Measurements from ENCODE around the gene NINJ1. TPM values are rescaled to one million over a fixed set of nuclear protein-coding genes. Genes with fewer than 3 reads are reported as not detected.
A peak's percentile ranks its signal among the peaks of the same experiment; 100 is the strongest.
"Not testable (repeated sequence)": the region's sequence is repeated elsewhere in the genome, so short reads cannot be mapped to it uniquely, and the experiment has no call there.

Gene NINJ1
- total RNA-seq, 2 experiments from 2014 or later = 29.5 to 29.9 TPM

DNA sequence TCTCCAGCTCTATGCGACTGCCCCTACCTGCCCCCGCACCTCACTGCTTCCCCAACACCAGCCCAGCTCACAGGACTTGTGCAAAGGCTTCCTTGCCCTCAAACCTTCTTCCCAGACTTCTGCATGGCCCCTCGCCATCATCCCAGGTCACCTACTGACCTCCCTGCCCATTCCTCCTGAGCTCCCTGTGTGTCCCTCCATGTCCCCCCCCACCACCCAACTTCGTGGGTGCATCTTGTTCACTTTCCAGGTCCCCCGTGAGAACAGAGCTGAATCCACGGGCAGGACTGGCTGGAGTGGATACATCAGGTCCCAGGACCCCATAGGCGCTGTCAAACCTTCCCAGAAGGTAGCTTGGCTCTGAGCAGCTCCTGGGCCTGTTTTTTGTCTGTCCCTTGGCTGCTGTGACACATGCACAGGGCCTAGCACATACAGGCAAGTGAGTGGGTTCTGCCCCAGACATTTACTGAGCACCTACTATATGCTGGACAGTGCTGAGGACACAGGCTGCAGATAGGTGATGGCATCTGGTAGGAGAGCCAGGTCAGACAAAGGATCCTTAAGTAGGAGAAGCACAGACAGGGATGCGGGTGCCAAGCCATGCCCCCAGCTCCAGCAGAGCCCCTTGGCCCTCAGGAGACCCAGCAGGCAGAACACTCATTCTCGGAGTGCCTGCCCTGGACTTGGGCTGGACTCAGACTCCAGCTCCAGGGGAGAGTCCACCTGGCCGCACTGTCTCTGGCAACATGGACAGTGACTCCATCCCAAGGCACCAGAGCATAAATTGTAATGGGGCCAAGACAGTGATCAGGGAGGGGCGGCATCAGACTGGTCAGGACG lies 15.0 kb downstream of the NINJ1 start:
- Mint-ChIP-seq H3K27ac (peak overlapping the region; percentile 91), H3K4me1 (peaks cover 29% of the 10 kb centered on the region), H3K27me3 (no peaks in the 10 kb centered on the region), H3K9me3 (no peaks in the 10 kb centered on the region), H3K36me3 (ENCODE audit: low read depth) (peaks cover 16% of the 10 kb centered on the region), H3K4me3 (no peak overlapping the region)
- ChIA-PET POLR2A (no interaction called here), CTCF (interaction anchor here (0.6 to 4.9 kb wide), 12 partner anchors 8 to 451 kb away, joined by 3 to 30 read pairs (median 4); partner anchors contain the start of gene NINJ1)
- no peak for DNase-seq

DNA sequence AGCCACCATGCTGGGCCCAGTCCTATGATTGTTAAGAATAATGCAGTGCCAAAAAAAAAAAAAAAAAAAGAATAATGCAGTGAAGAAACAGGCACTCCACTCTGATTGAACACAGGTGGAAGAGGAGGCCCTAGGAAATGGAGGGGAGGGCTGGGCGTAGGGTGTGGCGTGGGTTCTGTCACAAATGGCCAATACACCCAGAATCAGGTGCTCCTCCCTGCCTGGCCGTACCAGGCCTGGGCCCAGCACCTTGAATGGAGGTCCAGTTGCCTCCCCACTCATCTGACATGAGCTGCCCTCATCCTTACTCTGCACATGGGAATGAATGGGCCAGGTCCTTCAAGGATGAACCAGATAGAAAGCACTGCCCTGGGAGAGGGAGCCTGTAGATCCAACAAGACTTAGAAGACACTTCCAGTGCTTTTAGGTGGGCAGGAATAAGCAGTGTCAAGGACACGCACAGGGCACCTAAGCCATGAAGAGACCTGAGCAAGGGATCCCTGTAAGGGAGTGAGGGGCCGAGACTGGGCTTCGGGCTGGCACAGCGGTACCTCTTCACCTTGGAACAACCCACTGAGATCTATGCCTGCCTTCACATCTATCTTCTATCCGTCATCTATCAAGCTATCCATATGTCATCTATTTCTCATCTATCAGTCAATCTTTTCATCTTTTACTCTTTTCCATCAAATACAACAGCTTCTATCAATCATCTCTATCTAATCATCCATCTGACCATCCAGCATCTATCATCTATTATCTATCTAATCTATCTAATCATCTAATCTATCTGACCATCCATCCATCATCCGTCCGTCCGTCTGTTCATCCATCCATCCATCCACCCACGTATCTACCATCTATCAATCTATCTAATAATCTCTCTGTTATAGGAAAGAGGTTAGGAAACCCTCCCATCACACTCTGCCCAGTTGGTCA lies 15.9 kb downstream of the NINJ1 start:
- Mint-ChIP-seq H3K4me3 (no peak overlapping the region), H3K27ac (no peak overlapping the region), H3K4me1 (peaks cover 26% of the 10 kb centered on the region), H3K9me3 (no peaks in the 10 kb centered on the region), H3K27me3 (no peaks in the 10 kb centered on the region), H3K36me3 (ENCODE audit: low read depth) (peaks cover 16% of the 10 kb centered on the region)
- ChIA-PET CTCF (interaction anchor here (0.6 to 4.9 kb wide), 6 partner anchors 8 to 89 kb away, joined by 3 to 30 read pairs (median 5); no protein-coding TSS in a partner anchor), POLR2A (no interaction called here)
- DNase-seq = no peak

DNA sequence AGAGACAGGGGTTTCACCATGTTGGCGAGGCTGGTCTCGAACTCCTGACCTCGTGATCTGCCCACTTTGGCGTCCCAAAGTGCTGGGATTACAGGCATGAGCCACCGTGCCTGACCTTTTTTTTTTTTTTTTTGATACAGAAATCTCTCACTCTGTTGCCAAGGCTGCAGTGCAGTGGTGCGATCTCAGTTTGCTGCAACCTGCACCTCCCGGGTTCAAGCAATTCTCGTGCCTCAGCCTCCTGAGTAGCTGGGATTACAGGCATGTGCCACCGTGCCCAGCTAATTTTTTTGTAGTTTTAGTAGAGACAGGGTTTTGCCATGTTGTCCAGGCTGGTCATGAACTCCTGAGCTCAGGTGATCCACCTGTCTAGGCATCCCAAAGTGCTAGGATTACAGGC lies 16.5 kb downstream of the NINJ1 start:
- CTCF ChIA-PET = interaction anchor here (4.9 kb wide), 1 partner anchor 8 kb away, joined by 30 read pairs; no protein-coding TSS in a partner anchor

DNA sequence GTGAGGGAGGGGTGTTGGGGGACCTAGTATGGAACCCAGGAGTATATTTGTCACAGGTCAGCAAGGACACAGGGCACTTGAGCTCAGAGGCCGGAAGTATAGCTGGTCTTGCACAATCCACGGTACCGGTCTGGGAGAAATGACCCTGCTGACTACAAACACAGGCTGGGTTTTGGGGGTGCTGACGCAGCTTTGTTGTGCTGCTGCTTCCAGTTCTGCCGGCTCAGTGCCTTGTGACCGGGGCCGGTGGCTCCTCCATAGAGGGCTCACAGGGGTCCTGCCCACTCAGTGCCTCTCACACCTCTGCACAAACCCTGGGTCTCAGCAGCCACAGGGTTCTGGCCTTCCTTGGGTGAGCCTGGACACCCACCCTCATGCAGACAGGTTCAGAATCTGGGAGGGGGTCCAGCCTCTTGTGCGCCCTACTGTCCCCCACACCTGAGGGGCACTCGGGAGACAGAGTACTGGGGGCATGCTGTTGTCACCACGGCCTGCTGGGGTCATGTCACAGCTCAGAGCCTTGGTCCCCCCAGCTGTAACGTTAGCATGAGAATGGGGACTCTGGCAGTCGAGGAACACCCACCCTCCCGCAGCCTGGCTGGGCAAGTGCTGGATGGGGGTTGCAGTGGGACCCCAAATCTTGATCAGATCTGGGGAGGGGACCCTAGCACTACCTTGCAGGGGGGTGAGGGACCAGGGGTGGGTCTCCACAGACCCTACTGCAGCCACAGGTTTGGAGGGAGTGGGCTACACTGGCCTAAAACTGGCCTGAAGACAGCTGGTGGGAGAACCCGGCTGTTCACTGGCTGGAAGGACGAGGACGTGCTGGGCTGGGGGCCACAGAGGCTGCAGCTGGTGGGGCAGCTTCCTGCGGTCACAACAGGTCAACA lies 17.7 kb downstream of the NINJ1 start:
- ChIA-PET CTCF (interaction anchor here (0.6 to 2.0 kb wide), 2 partner anchors 10 to 1760 kb away, joined by 3 to 5 read pairs; no protein-coding TSS in a partner anchor), POLR2A (interaction anchor here (0.6 kb wide), 1 partner anchor 114 kb away, joined by 3 read pairs; no protein-coding TSS in a partner anchor)
- Mint-ChIP-seq H3K4me3 (no peak overlapping the region), H3K36me3 (ENCODE audit: low read depth) (peaks cover 13% of the 10 kb centered on the region), H3K27me3 (no peaks in the 10 kb centered on the region), H3K9me3 (no peaks in the 10 kb centered on the region), H3K27ac (no peak overlapping the region), H3K4me1 (peaks cover 26% of the 10 kb centered on the region)
- no peak for DNase-seq

More for the DNA sequence above, 16.5 kb downstream of the NINJ1 start:
- POLR2A ChIA-PET, H3K27ac Mint-ChIP-seq, H3K27me3 Mint-ChIP-seq, H3K4me3 Mint-ChIP-seq, H3K9me3 Mint-ChIP-seq, DNase-seq: not testable (repeated sequence)
- Mint-ChIP-seq H3K4me1 (peaks cover 26% of the 10 kb centered on the region), H3K36me3 (ENCODE audit: low read depth) (peaks cover 16% of the 10 kb centered on the region)

DNA sequence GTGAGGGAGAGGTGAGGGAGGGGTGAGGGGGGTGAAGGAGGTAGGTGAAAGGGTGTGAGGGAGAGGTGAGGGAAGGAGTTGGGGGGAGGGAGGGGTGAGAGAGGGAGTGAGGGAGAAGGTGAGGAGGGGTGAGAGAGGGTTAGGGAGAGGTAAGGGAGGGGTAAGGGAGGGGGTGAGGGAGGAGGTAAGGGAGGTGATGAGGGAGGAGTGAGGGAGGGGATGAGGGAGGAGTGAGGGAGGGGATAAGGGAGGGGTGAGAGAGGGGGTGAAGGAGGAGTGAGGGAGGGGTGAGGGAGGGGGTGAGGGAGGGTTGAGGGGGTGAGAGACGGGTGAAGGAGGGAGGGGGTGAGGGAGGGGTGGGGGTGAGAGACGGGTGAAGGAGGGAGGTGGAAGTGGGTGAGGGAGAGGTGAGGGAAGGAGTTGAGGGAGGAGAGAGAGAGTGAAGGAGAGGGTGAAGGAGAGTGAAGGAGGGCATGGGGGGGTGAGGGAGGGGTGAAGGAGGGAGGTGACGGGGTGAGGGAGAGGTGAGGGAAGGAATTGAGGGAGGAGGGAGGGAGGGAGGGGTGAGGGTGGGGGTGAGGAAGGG lies 18.5 kb downstream of the NINJ1 start:
- POLR2A ChIA-PET = no interaction called here
- DNase-seq = no peak
- H3K4me3 Mint-ChIP-seq = no peak overlapping the region
- no peaks in the 10 kb centered on the region for H3K27me3 Mint-ChIP-seq
- peaks cover 26% of the 10 kb centered on the region for H3K4me1 Mint-ChIP-seq
- CTCF ChIA-PET = interaction anchor here (2.0 kb wide), 1 partner anchor 10 kb away, joined by 5 read pairs; no protein-coding TSS in a partner anchor
- no peak overlapping the region for H3K27ac Mint-ChIP-seq
- no peaks in the 10 kb centered on the region for H3K9me3 Mint-ChIP-seq
- peaks cover 12% of the 10 kb centered on the region for H3K36me3 Mint-ChIP-seq (ENCODE audit: low read depth)

DNA sequence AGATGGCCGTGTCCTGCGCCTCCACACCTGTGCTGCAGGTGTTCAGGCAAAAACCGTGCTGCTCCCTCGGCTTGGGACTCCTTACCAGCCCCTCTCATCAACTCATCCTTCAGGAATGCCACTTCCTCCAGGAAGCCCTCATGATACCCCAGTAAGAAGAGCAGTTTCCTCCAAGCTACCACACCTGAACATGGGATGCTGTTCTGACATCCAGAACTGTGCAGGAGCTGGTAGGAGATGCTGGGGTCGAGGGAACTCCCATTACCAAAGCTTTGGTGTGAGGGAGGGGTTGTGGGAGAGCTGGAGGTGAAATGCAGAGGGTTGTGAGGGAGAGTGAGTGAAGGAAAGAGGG lies 19.1 kb downstream of the NINJ1 start:
- H3K4me3 Mint-ChIP-seq = no peak overlapping the region
- peaks cover 20% of the 10 kb centered on the region for H3K4me1 Mint-ChIP-seq
- ChIA-PET CTCF (interaction anchor here (2.0 kb wide), 1 partner anchor 11 kb away, joined by 5 read pairs; no protein-coding TSS in a partner anchor), POLR2A (no interaction called here)
- H3K36me3 Mint-ChIP-seq (ENCODE audit: low read depth) = peaks cover 8% of the 10 kb centered on the region
- H3K27ac Mint-ChIP-seq = peak overlapping the region; percentile 69
- no peaks in the 10 kb centered on the region for H3K9me3 Mint-ChIP-seq
- H3K27me3 Mint-ChIP-seq = no peaks in the 10 kb centered on the region
- no peak for DNase-seq

DNA sequence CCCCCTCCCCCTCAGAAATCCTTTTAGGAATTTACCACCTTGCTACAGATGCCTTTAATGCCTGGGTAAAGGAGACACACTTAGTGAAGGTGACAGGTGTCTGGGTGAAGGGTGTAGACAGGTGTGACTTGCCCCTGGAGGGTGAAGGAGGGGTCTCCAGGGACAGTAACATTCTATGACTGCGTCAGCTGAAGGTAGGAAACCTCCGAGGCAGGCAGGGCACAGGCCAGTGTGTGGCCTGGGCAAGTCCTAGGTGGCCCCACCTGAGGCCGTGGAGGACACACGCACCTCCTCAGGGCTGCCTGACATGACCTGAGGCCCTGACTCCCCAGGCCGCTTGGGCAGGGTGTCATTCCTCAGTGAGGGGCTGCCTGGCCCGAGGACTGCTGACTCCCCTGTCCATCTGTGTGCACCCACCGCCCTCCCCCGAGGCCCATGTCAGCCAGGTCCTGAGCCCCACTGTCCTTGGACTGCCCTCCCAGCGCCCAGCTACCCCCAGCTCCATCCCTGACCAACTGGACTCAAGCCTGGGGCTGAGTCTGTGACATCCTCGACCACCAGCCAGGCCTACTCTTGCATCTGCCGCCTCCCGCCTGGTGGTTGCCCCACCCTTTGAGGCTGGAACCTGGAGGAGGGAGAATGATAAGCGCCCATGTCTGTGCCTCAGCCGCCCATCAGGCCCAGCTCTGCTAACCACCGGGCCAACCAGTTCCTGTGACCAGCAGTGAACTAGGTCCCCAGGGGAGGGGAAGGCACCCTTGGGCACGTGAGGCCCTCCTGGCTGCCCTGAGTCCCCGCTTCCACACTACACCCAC lies 19.7 kb downstream of the NINJ1 start:
- Mint-ChIP-seq H3K4me3 (no peak overlapping the region), H3K36me3 (ENCODE audit: low read depth) (peaks cover 4% of the 10 kb centered on the region), H3K4me1 (peaks cover 15% of the 10 kb centered on the region), H3K27ac (no peak overlapping the region), H3K27me3 (no peaks in the 10 kb centered on the region), H3K9me3 (no peaks in the 10 kb centered on the region)
- POLR2A ChIA-PET = no interaction called here
- no peak for DNase-seq
- CTCF ChIA-PET = interaction anchor here (0.6 to 2.0 kb wide), 3 partner anchors 11 to 39 kb away, joined by 3 to 5 read pairs (median 4); no protein-coding TSS in a partner anchor

DNA sequence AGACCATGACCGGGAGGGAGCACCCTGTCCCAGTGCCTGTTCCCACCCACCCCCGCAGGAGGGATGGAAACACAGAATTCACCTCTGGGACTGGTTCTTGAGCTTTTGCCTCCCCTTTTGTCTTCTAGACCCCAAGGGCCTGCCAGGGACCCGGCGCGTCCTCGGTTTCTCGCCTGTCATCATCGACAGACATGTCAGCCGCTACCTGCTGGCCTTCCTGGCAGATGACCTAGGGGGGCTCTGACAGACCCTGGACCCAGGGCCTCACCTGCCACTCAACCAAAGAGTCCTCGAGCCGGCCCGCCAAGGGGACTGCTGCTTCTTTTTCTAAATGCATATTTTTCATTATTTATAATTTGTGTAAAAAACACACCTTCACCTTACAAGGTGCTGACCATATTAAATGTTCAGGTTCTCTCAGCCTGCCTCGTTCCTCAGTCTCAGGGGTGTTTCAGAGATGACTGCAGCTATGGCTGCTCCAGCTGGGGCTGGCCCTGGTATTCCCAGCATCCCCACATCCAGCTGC lies 21.1 kb downstream of the NINJ1 start:
- H3K27ac Mint-ChIP-seq = peak overlapping the region; percentile 19
- peaks cover 22% of the 10 kb centered on the region for H3K4me1 Mint-ChIP-seq
- DNase-seq = no peak
- H3K9me3 Mint-ChIP-seq = no peaks in the 10 kb centered on the region
- no peak overlapping the region for H3K4me3 Mint-ChIP-seq
- H3K27me3 Mint-ChIP-seq = no peaks in the 10 kb centered on the region
- ChIA-PET POLR2A (no interaction called here), CTCF (interaction anchor here (0.9 to 1.2 kb wide), 4 partner anchors 14 to 21 kb away, joined by 3 to 5 read pairs (median 3); partner anchors contain the start of gene NINJ1)
- peaks cover 12% of the 10 kb centered on the region for H3K36me3 Mint-ChIP-seq (ENCODE audit: low read depth)

DNA sequence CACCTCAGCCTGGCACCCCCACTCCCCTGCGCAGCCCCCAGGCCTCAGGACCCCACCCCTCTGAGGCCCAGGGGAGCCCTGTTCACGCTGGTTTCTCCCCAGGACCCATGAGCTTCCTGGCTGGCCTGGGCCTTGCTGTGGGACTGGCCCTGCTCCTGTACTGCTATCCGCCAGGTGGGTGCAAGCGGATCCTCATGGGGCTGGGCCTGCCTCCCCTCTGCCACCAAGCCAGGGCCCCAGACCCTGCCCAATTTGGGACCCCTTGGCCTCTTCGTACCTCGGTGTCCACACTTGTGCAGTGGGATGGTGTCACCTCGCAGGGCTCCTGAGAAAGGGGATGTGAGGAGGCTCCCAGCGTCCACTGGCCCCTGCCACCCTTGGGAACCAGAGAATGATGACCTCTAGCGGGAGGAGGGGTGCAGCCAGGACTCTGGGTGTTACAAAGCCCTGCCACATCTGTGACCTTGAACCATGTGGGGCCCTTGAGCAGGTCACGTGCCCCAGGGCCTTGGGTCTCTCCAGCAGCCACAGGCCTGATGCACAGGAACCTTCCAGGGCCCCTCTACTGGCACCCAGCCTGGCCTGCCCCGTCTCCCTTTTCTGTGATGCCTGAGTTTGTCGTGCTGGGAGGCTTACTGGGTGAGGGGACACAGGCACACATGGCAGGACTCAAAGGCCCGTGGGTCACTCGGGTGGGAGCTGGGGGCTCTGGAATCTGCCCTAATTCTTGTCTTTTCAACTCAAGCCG lies 21.8 kb downstream of the NINJ1 start:
- Mint-ChIP-seq H3K36me3 (ENCODE audit: low read depth) (peaks cover 17% of the 10 kb centered on the region), H3K27me3 (no peaks in the 10 kb centered on the region), H3K4me3 (no peak overlapping the region), H3K27ac (no peak overlapping the region), H3K9me3 (no peaks in the 10 kb centered on the region), H3K4me1 (peaks cover 28% of the 10 kb centered on the region)
- POLR2A ChIA-PET = no interaction called here
- DNase-seq = no peak
- CTCF ChIA-PET = interaction anchor here (0.9 to 1.2 kb wide), 4 partner anchors 14 to 22 kb away, joined by 3 to 5 read pairs (median 3); partner anchors contain the start of gene NINJ1

DNA sequence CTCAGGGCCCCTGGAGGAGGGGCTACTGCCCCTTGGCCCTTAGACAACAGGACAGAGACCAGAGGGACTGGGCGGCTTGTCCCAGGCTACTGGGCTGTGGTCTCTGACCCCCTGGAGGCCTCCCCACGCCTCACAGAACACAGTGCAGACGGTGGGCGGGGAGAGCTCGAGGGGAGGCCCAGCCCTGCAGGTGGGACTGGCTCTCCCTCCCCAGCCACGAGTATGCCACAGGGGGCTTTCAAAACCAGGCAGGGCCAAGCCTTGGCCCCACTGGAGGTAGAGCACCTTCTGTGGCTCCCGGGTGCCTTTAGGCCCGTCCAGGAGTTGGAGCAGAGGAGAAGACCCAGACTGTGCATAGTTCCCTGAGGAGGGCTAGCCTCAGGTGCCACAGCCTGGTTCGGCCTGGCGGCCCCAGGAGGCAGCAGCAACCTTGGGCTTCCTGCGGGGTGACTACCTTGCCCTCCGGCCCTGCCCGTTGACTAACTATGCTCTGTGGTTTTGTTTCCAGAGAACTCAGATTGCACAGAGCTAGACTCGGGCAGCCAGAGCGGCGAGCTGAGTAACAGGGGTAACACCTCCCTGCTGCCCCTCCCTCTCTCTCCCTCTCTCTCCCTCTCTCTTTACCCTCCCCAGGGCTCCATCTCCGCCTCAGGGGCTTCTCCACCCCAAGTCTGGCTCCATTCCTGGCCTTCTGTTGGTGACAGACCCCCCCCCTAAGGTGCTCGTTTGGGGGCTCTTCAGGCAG lies 22.5 kb downstream of the NINJ1 start:
- ChIA-PET CTCF (interaction anchor here (0.6 to 2.8 kb wide), 3 partner anchors 8 to 1531 kb away, joined by 3 to 30 read pairs (median 6); no protein-coding TSS in a partner anchor), POLR2A (no interaction called here)
- Mint-ChIP-seq H3K9me3 (no peaks in the 10 kb centered on the region), H3K36me3 (ENCODE audit: low read depth) (peaks cover 22% of the 10 kb centered on the region), H3K4me3 (no peak overlapping the region), H3K27ac (no peak overlapping the region), H3K27me3 (no peaks in the 10 kb centered on the region), H3K4me1 (peaks cover 36% of the 10 kb centered on the region)
- no peak for DNase-seq

All from activated CD4-positive, alpha-beta T cell treated with anti-CD3 and anti-CD28 coated beads, Interleukin-2, amount 10 ng/mL, durations not matched to agents 7 days and 5 days (primary cell).